G401.6 (cell line): ENCODE data around the gene RPL41.
A peak's percentile ranks its signal among the peaks of the same experiment; 100 is the strongest.
"Not testable (repeated sequence)": the region's sequence is repeated elsewhere in the genome, so short reads cannot be mapped to it uniquely, and the experiment has no call there.

Experiments used
- FAIRE-seq: peaks from 2 replicates; lab custom pipeline; 2012; peaks lifted over from hg19 to GRCh38; lab: Jason Lieb, UNC

Gene RPL41

GRCh38 chr12:56103066-56103711 is 13.2 kb upstream of the RPL41 start:
- no peak for FAIRE-seq

- FAIRE-seq, result no peak
Observed at GRCh38 chr12:56103823-56104108, 12.7 kb upstream of the RPL41 start.

- FAIRE-seq, result peak; percentile 98
Observed at GRCh38 chr12:56104109-56104814, 12.2 kb upstream of the RPL41 start, which contains the start of gene PA2G4. TSS of gene PA2G4 (plus strand) at chr12:56104559. CDS start at chr12:56104738, 179 bp downstream.

DNA sequence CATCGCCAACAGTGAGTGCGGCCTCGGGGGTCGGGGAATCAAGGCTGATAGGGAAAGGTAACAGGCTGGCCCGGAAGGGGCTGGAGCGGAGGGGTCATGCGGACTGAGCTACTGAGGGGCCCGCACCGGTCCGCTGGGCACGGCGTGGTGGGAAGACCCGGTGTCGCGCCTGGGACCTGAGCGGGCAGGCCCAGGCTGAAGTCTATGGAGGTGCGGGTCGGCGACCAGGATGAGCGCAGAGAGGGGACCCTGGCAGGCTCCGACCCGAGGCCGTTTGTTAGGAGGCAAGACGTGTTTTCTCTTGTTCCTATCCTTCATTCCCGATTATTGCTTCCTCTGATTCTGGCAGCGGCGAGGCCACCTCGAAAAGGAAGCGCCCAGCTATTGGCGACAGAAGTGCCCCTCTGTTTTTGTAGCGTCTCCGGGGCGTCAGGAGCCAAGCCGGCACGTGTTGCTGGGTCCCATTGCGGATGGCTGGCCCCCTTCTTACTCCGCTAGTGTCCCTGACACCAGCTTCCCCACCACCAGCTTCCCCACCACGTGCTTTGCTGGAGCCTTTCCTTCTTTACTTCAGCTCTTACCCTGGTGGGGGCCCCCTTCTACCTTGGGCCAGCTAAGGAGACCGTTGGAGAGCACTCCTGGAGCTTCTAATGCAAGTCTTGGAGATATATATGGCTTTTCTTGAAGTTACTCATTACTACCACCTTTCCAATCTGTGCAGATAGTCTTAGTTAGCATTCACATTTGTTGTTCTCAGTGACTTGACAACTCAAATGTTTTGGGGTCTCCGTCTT is 11.4 kb upstream of the RPL41 start:
- FAIRE-seq, result no peak

- FAIRE-seq, result no peak
Observed at GRCh38 chr12:56105609-56105902, 10.9 kb upstream of the RPL41 start.

DNA sequence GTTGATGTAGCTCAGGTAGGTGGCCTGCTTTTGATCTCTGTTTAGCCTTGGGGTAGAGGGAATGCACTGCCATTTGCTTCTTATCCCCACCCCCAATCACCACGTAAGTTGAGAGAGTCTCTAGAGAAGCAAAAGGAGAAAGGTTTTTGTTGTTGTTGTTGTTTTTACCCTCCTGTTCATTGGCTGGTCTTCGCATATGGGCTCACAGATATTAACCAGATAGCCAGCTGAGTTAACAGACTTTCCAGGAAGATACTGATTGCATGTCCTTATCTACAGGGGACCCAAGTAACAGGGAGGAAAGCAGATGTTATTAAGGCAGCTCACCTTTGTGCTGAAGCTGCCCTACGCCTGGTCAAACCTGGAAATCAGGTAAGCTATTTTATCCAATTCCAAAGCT is 9.2 kb upstream of the RPL41 start:
- no peak for FAIRE-seq

DNA sequence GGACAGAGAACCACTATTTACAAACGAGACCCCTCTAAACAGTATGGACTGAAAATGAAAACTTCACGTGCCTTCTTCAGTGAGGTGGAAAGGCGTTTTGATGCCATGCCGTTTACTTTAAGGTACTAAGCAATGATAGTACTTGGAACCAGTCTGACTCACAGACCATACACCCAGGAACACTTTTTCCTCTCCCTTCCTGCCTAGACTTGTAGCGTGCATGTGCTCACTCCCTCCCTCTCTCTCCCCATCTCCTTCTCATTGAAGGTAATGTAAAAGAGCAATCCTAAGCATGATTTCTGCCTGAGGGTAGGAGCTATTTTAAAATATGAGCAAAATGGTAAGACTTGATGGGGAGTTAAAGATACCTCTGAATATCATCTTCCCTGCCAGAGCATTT is 5.9 kb upstream of the RPL41 start:
- FAIRE-seq, result no peak

DNA sequence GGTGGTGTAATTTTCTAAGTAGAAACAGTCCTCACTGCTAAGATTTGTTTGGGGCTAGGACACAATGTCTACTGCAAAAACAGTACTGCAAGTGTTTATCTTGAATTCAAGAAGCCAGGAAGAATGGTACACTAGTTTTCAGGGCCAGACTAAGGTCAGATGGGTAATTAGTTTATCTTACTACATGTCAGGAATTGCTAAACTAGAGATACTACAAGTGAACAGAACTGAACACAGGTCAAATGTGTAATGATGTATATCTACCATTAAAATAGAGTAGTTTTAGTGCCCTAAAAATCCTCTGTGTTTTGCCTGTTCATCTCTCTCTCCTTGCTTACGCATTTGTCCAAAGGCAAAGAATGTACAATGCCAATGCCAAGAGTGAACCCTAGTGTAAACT is 2.3 kb upstream of the RPL41 start:
- FAIRE-seq, result no peak

DNA sequence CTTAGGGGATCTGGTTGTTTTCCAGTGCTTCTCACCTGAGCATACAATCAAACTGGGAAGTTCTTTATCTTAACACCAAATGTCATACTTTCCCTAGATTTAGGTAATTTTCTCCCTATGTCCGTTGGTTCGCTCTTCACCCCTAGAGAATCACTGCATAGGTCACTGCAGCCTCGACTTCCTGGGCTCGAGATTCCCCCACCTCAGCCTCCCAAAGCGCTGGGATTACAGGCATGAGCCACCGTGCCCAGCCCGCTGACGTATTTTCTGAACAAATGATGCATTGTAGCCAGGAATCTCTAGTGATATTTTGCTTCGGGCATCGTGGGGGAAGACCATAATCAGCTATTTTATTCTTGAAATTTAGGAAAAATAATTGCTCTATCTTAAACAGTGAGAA is 1.1 kb upstream of the RPL41 start:
- no peak for FAIRE-seq

DNA sequence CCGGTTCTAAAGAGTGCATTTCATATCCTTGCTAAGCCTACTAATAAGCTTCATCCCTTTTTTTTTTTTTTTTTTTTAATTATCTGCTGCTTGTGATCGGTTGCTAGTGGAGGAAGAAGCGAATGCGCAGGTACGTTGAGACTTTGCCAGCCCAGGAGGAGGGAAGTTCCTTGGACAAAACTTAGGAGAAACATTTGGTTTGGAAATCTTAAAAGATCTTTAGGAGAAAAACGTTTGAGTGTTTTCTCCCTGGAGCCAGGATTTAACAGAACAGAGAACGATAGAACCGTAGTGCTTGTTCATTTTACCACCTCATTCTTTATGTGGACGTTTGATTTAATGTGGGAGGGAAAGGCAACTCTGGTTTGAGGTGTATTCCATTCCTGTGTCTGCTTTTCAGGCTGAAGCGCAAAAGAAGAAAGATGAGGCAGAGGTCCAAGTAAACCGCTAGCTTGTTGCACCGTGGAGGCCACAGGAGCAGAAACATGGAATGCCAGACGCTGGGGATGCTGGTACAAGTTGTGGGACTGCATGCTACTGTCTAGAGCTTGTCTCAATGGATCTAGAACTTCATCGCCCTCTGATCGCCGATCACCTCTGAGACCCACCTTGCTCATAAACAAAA is 761 bp downstream of the RPL41 start:
- not testable (repeated sequence) for FAIRE-seq

- FAIRE-seq, result peak; percentile 97
Observed at GRCh38 chr12:56117778-56118687, 1.6 kb downstream of the RPL41 start, which contains the start of gene ZC3H10. TSS of gene ZC3H10 (plus strand) at chr12:56118266. CDS start at chr12:56120563, 2,297 bp downstream.

DNA sequence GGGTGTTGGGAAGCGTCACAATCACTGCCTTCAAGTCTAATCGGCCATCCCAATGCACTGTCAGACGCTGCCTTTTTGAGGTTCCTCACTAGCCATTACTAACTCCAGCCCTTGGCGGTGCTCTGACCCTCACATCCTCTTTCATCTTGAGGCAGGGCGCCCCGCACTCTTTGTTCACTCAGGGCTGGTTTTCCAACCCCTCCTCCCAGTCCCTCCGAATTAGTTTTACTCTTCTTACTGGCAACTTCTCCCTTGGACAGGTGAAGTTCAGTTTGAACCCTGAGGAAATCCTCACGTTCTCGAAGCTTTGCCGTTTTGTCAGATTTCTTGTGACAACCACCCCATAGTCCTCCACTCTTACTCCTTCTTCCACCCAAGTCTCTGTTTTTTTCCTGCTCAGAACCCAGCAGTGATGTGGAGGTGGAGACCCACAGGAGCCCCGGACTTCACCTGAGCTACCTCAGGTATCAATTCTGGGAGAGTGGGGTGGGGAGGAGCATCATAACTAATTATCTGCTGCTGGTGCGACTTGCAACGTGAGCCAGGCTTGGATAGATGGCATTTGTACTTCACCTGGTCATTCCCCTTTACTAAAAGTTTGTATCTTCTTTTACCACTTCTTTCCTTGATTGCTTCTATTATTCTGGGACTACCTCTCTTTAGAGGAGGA is 2.4 kb downstream of the RPL41 start:
- no peak for FAIRE-seq

DNA sequence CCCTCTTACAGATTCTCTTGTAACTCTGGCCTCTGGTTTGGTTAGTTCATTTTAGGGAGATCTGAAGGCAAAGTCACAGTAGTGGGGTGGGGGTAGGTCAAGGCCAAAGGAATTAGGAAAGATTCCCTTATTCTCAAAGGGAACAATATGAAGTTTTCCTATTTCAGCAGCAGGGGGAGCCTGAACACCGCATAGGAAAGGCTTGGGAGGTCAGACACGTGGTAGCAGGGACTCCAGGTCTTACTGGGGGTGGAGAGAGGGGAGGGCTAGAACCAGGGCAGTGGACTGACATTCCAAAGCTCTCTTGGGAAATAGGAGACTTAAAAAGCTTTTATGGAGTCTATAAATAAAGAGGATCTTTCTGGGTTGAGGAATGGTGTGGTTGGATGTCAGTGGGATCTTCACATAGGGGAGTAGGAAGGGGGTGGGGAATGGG is 2.9 kb downstream of the RPL41 start:
- FAIRE-seq, result peak; percentile 90

GRCh38 chr12:56120158-56120846 is 3.9 kb downstream of the RPL41 start:
- FAIRE-seq, result no peak

DNA sequence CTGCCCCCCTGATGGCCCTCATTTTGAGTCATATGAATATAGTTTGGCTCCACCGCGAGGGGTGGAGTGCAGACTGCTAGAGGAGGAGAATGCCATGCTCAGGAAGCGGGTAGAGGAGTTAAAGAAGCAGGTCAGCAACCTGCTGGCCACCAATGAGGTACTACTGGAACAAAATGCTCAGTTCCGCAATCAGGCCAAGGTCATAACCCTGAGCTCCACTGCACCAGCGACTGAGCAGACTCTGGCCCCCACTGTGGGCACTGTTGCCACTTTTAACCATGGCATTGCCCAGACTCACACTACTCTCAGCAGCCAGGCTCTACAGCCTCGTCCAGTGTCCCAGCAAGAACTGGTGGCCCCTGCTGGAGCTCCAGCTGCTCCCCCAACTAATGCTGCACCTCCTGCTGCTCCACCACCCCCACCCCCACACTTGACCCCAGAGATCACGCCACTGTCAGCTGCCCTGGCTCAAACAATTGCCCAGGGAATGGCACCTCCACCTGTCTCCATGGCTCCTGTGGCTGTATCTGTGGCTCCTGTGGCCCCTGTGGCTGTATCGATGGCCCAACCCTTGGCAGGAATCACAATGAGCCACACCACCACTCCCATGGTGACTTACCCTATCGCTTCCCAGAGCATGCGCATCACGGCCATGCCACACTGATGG is 4.9 kb downstream of the RPL41 start:
- no peak for FAIRE-seq

- FAIRE-seq, result no peak
Observed at GRCh38 chr12:56122637-56123036, 6.2 kb downstream of the RPL41 start.

DNA sequence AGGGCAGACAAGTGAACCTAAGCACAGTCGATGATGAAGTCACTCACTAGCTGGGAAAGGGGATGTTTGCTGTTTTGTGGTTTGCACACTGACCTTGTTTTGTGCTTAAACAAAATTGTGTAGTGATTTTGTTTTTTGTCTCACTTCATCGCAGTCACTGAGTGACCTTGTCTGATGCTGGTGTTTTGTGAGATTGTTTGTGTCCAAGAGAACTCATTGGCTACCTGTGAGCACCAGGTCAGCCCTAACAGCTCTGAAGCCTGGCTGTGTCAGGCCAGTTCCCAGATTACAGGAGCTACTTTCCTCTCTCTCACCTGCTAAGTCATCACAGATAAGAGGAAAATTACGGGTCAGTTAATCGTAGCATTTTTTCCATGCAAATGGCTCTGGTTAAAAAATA is 7.7 kb downstream of the RPL41 start:
- no peak for FAIRE-seq

GRCh38 chr12:56126732-56127239 is 10.4 kb downstream of the RPL41 start:
- no peak for FAIRE-seq

DNA sequence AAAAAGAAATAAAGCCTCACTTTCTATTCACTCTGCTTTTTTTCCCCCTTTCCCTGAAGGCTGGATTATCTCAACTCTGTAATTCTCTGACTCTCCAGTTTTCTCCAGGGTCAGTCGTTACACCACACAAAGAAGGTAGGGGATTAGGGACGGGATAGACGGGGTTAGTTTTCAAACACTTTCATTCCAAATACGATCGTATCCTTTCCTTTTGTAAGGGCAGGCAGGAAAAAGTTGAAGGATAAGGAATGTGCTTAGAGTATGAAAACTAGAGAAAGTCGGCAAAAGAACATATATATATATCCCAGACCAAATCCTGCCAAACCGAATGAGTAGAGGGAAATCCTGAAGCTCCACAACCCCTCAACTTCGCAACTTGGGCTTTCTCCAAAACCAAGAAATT is 11.1 kb downstream of the RPL41 start:
- no peak for FAIRE-seq
